ENCODE data around the gene PPFIA2.

The PPFIA2 gene

DNA sequence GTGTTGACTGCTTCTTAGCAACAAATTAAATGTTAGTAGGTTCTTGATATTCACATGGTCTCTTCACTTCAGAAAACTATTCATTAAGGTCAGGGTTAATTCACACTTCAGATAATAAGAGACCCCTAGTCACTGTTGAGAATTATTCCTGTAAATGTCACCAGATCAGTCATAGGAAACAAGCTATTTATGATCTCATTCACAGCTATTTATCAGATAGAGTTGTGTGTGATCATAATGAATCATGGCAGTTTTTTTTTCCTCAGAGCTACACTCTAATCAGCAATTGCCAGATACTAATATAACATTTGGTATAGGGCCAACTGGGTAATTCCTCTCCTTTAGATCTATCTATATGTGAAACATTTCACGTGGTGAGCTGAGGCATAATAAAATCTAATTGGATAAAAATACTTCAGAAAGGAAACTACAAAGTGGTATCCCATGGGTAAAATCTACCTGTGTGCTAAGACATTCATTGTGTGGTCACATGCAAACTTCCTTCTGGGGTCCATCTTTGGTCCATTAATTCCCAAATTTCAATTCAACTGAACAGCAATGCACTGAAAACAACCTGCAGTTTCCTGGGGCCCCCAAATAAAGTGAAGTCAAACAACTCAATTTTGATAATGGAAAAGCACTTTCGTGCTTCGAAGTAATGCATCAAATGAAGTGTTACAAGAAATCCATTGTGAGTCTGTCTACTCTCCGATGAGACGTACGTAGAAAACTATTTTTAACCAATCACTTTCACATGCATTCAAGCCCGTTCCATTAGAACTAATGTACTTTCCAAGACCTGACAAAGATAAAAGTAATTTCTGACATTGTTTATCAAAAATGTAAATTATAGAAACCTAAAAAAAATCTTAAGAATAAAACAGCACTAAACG is 484.3 kb downstream of the PPFIA2 start:
- no peak for DNase-seq (ENCODE audit: low read depth in 2 of 2)

GRCh38 chr12:81270385-81270784 is 488.8 kb downstream of the PPFIA2 start:
- DNase-seq (ENCODE audit: low read depth in 2 of 2): no peak

DNA sequence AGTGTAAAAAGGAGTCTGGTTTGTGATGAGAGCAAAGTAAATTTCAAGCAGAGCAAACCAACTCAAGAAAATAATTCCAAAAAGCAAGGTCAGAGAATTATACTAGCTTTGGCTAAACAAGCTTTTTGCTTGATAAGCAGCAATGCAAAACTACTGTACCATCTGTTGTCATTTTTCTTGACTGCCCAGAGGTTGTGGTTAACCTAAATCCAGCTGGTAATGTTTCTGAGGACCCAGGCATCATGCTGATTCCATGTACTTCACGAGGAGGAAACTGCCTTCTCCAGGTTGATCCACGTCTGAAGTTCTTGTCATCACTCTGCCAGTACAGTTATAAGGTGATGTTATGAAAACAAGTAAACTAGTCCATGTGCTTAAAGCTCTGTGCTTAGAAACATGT is 496.1 kb downstream of the PPFIA2 start:
- DNase-seq (ENCODE audit: low read depth in 2 of 2): no peak

- no peak for DNase-seq (ENCODE audit: low read depth in 2 of 2)
Measured at GRCh38 chr12:81261508-81262207, 497.5 kb downstream of the PPFIA2 start.

DNA sequence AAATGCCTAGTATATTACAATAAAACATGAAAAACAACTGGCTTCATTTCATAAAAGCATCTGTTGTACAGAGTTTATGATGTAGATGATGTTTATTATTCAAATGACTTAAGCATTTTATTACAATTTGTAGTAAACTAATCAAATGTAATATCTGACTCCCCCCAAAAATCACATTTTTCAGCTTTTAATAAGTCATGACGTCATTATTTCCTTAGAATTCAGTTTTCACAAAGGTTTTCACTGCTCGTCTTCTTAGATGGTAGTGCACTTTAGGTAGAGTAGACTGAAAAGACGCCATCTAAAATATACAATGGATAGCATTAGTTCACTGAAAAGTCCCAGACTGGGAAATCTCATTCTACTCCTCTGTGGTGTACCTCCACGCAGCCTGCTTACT is 499.8 kb downstream of the PPFIA2 start:
- DNase-seq (ENCODE audit: low read depth in 2 of 2): no peak

DNA sequence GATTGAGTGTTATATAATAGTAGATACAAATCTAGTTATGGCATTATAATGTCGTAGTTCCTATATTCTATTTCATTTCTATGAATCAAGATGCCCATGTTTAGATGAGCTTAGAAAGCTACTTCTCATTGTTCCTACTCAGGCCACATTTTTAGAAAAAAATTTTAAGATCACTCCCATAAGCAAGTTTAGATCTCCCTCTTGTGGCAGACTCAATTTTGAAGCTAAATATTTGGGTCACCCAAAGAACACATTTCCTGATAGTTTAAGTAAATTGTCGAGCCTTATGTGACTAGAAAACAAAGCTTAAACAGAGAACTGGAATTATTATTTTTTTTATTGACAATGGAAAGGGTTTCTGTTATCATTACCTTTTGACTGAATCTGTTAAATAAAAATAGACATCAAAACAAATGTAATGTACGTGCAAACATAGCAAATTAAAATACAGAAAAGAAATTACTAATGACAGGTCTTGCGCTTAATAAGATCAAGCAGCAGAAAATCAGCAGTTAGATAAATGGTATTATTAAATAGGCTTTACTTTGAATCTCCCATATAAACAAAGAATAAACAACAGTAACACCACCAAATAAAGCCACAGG is 501.1 kb downstream of the PPFIA2 start:
- no peak for DNase-seq (ENCODE audit: low read depth in 2 of 2)

GRCh38 chr12:81255947-81256346 is 503.2 kb downstream of the PPFIA2 start:
- no peak for DNase-seq (ENCODE audit: low read depth in 2 of 2)

GRCh38 chr12:81255456-81255855 is 503.7 kb downstream of the PPFIA2 start:
- DNase-seq (ENCODE audit: low read depth in 2 of 2): no peak

- no peak for DNase-seq (ENCODE audit: low read depth in 2 of 2)
Measured at GRCh38 chr12:81253360-81253759, 505.8 kb downstream of the PPFIA2 start.

- DNase-seq (ENCODE audit: low read depth in 2 of 2): no peak
Measured at GRCh38 chr12:81252228-81252627, 506.9 kb downstream of the PPFIA2 start.

DNA sequence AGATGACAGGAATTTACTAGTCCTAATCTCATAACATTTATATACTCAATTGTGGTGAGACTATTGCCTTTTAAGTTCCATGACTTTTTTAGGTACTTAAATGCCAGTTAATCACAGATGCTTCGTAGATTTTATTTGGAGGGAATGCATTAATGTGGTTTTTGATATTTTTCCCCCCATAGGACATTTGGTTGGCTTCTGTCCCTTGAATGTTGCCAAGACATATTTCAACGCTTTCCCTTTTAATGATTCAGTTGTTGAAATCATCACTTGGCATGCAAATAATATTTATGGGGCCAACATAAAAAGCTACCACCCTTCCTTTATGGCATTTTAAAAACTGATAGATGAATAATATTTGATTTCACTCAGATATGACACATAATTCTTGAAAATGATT is 509.2 kb downstream of the PPFIA2 start:
- DNase-seq (ENCODE audit: low read depth in 2 of 2): no peak

DNA sequence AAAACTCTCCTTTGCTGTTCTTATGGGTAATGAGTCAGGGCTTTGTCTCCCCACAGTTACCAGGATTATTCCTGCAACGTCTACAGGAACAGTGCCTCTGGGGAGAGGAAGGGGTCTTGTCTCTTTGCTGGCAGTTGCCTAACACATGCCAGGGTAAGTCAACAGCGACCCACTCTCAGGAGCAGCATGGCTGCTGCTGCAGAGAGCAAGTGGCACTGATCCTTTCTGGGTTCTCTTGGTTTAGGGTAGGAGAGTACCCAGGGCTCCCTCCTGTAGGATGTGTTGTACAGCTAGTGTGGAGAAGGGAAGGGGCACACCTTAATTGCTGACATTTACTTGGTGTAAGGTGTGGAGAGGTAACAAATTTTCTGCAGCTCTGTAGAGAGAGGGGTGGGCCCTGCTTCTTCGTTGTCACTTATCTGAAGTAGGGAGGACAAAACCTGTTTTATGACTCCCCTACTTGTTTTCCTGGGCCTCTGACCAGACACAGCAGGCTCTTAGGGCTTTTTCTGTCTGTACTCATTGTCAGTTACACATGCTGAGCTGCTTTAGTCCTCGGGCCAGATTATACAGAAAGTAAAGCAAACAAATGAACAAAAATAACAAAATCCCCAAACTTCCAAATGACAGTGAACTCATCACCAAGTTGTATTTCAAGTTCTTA is 513.1 kb downstream of the PPFIA2 start:
- DNase-seq (ENCODE audit: low read depth in 2 of 2): no peak

- no peak for DNase-seq (ENCODE audit: low read depth in 2 of 2)
Measured at GRCh38 chr12:81245458-81245857, 513.7 kb downstream of the PPFIA2 start.

GRCh38 chr12:81231574-81232368 is 527.4 kb downstream of the PPFIA2 start:
- no peak for DNase-seq (ENCODE audit: low read depth in 2 of 2)

GRCh38 chr12:81229759-81230158 is 529.4 kb downstream of the PPFIA2 start:
- DNase-seq (ENCODE audit: low read depth in 2 of 2): no peak

- no peak for DNase-seq (ENCODE audit: low read depth in 2 of 2)
Measured at GRCh38 chr12:81224626-81225025, 534.5 kb downstream of the PPFIA2 start.

- DNase-seq (ENCODE audit: low read depth in 2 of 2): no peak
Measured at GRCh38 chr12:81222846-81223592, 536.1 kb downstream of the PPFIA2 start.

GRCh38 chr12:81221681-81222080 is 537.5 kb downstream of the PPFIA2 start:
- no peak for DNase-seq (ENCODE audit: low read depth in 2 of 2)

- no peak for DNase-seq (ENCODE audit: low read depth in 2 of 2)
Measured at GRCh38 chr12:81216739-81217138, 542.4 kb downstream of the PPFIA2 start.

- no peak for DNase-seq (ENCODE audit: low read depth in 2 of 2)
Measured at GRCh38 chr12:81212996-81213696, 546.0 kb downstream of the PPFIA2 start.

Data from stimulated activated CD4-positive, alpha-beta T cell treated with anti-CD3 and anti-CD28 coated beads, Interleukin-4, amount 100 ng/mL, for 48 hours (primary cell).